AG09309 (cell line): ENCODE results near the gene HOXD3.

Source experiments
- DNase-seq: peaks from one replicate; pipeline ENCODE4 v3.0.0-alpha.2; 2010; ENCODE audit warnings: low read depth
- H3K4me3 ChIP-seq: 2 replicates; pipeline ENCODE4 v1.5.1; 2011; ENCODE audit warnings: mild to moderate bottlenecking, low read depth, low read length, moderate library complexity; ENCODE audit not compliant: control insufficient read depth
- TF ChIP-seq, protein P1 (sequence below): IDR thresholded peaks from 2 replicates; pipeline ENCODE4 v1.5.1; 2011; ENCODE audit warnings: mild to moderate bottlenecking, low read depth, low read length, inconsistent platforms; ENCODE audit not compliant: insufficient read depth, control insufficient read depth; ENCODE audit errors: missing control alignments

Gene HOXD3

DNA sequence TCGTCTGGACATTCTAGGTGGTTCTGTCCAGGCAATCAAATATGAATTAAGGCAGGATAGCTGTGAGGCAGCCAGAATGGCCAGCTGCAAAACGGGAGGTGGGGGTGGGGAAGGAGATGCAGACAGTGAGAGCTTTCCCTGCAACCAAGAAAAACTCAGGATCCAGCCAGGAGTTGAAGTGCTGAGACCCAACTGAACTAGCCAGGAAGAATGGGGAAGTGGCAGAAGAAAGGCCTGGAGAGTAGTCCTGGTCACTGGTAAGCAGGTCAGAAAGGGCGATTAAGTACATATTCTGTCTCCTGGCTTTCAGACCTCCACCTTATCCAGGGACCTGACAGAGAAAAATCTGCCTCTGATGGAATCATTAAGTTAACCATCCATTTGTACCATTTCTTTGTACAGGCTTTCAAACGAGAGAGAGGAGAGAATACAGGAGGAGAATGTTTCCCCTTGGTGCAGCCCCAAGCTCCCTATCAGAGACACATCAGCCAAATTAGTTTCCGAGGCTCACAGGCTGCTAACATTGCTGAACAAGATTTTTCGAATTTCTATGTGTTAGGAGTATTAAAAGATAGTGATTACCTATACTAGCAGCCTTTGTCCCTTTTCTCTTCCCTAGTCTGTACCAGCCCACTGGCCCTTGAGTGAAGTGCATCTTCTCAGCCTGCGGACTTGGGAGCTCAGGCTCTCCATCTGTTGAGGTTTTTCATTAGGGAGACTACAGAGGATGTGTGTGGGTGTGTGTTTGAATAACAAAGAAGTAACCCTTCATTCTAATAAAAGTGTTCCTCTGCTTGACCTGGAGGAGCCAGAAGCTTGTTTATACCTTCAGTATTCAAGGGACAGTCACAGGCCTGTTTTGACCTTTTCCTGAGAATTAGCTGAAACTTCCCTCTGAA is 18.9 kb downstream of the HOXD3 start:
- no peak overlapping the region for H3K4me3 ChIP-seq
- DNase-seq = no peak
- TF ChIP-seq, protein P1, sequence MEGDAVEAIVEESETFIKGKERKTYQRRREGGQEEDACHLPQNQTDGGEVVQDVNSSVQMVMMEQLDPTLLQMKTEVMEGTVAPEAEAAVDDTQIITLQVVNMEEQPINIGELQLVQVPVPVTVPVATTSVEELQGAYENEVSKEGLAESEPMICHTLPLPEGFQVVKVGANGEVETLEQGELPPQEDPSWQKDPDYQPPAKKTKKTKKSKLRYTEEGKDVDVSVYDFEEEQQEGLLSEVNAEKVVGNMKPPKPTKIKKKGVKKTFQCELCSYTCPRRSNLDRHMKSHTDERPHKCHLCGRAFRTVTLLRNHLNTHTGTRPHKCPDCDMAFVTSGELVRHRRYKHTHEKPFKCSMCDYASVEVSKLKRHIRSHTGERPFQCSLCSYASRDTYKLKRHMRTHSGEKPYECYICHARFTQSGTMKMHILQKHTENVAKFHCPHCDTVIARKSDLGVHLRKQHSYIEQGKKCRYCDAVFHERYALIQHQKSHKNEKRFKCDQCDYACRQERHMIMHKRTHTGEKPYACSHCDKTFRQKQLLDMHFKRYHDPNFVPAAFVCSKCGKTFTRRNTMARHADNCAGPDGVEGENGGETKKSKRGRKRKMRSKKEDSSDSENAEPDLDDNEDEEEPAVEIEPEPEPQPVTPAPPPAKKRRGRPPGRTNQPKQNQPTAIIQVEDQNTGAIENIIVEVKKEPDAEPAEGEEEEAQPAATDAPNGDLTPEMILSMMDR = no peak

- TF ChIP-seq, protein P1 = no peak
- no peak for DNase-seq
Observed at GRCh38 chr2:176177580-176178037, 20.5 kb downstream of the HOXD3 start.

DNA sequence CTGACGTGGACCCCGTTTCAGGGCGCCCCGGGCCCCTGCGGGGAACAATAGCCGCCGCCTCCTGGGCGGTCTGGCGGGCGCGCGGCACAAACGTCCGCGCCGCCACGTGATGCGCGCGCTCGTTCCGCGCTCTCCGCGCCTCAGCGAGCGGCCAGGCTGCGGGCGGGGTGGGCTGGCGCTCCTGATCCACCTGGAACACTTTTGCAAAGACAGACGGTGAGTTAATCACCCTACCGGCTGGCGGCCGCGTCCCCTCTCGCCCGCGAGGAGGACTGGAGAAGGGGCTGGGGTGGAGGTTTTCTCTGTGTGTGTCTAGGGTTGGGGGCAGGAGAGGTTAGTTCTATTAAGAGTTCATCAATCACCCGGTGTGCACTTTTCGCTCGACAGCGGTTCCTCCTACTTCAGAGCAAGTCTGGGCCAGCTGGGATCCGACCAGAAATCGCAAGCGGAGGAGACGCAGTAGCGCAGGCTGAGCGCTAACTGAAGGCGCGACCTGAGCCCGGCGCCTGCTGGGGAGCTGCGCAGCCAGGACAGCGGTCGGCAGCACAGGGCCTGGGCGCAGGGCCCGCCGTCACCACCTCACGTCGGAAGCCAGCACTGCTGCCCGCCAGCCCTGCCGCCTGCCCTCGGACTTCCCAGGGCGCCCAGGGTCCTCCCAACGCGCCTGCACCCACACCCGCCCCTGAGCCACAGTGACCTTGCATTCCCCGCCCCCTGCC is 21.1 kb downstream of the HOXD3 start:
- DNase-seq = no peak
- H3K4me3 ChIP-seq = no peak overlapping the region
- TF ChIP-seq, protein P1 = no peak

More at GRCh38 chr2:176177580-176178037, 20.5 kb downstream of the HOXD3 start:
- no peak overlapping the region for H3K4me3 ChIP-seq

DNA sequence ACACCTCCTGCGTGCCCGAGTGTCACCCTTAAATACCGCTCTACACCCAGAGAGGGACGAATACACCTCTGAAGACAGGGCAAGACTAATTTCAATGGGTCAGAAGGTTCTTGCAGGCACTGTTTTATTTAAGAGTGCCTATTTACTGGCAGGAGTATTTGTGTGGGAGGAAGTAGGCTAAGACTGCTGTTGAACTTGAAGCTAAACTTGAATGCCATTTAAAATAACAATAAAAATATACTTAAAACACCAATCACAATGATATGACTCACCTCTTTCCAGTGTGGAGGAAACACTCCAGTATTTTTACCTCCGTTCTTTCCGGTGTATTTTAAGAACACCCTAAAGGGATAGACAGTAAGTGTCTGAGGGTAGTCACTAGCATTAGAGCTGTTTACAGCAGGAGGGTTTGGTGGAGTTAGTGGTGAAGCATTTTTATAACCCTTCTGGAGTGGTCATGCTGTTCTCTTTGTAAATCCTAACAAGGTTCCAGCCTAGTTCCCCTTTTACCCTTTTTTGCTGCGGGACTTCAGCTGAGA is 21.7 kb downstream of the HOXD3 start:
- no peak overlapping the region for H3K4me3 ChIP-seq
- no peak for DNase-seq
- TF ChIP-seq, protein P1 = no peak

DNA sequence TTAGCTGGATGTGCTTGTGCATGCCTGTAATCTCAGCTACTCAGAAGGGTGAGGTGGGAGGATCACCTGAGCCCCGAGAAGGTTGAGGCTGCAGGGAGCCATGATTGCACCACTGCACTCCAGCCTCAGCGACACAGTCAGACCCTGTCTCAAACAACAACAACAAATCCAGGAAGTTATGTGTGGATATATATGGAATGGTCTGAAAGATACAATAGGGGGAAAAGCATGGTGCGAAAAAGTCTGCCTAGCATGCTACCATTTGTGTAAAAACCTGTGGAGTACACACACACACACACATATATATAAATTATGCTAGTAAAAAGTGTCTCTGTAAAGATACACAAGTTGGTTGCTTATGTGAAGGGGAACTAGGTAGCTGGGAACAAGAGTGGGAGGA is 24.4 kb downstream of the HOXD3 start:
- TF ChIP-seq, protein P1 = no peak
- DNase-seq = no peak

DNA sequence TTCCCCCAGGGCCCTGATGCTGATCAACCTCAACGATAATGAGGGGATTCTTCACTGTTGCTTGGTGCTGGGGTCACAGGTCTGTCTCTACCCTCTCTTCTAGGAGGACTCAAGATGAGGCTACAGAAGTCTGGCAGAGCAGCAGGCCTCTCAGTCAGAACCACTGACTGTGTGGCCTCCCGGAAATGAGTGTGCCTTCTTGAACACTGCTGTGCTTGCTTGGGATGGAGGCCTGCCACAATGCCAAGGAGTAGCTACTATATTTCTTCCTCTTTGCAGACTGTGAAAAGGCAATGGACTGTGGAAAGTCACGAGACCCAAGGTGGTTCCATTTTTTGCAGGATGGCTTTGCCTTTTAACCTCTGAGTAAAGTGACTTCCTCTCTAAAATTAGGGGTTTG is 25.6 kb downstream of the HOXD3 start:
- no peak overlapping the region for H3K4me3 ChIP-seq
- DNase-seq = no peak
- TF ChIP-seq, protein P1 = no peak

More for the DNA sequence above, 24.4 kb downstream of the HOXD3 start:
- no peak overlapping the region for H3K4me3 ChIP-seq
